Mucosa of gallbladder (tissue), 1 donor: ENCODE measurements around the gene SPEM3. TPM values are rescaled to one million over a fixed set of nuclear protein-coding genes. Genes with fewer than 3 reads are reported as not detected.
"Not testable (repeated sequence)": the region's sequence is repeated elsewhere in the genome, so short reads cannot be mapped to it uniquely, and the experiment has no call there.

ENCODE experiments used
- DNase-seq: peaks from one replicate; pipeline ENCODE4 v3.0.0-alpha.2; 2020; ENCODE audit warnings: low spot score
- total RNA-seq: library from RNA; stranded (reverse); gene quantifications from one replicate; pipeline ENCODE4 v1.2.1, GENCODE V29; 2021
- donor health status: DM: no; HTN: no; CAD: no.

The SPEM3 gene
- total RNA-seq, 1 donor from 2014 or later, result not detected

DNA sequence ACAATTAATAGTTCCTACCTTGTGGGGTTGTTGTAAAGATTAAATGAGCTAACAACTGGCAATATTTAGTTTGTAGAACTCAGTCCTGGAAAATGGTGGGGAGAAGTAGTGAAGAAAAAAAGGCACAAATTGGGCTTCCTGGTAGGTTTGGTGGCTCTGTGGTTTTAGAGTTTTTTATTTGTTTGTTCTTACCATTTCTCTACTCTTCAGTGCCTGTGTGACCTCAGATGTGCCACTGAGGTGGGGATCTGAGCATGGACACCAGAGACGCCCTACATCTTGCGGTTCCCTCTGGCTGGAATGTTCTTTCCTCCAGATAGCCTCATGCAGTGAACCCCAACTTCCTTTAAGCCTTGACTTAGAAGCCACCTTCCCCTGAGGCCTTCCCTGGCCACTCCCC is 43.1 kb downstream of the SPEM3 start:
- no peak for DNase-seq

DNA sequence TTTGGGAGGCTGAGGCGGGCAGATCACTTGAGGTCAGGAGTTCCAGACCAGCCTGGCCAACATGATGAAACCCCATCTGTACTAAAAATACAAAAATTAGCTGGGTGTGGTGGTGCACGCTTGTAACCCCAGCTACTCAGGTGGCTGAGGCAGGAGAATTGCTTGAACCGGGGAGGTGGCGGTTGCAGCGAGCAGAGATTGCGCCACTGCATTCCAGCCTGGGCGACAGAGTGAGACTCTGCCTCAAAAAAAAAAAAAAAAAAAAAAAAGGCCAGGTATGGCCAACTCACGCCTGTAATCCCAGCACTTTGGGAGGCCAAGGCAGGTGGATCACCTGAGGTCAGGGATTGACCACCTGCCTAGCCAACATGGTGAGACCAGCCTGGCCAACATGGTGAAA is 46.1 kb downstream of the SPEM3 start:
- not testable (repeated sequence) for DNase-seq

DNA sequence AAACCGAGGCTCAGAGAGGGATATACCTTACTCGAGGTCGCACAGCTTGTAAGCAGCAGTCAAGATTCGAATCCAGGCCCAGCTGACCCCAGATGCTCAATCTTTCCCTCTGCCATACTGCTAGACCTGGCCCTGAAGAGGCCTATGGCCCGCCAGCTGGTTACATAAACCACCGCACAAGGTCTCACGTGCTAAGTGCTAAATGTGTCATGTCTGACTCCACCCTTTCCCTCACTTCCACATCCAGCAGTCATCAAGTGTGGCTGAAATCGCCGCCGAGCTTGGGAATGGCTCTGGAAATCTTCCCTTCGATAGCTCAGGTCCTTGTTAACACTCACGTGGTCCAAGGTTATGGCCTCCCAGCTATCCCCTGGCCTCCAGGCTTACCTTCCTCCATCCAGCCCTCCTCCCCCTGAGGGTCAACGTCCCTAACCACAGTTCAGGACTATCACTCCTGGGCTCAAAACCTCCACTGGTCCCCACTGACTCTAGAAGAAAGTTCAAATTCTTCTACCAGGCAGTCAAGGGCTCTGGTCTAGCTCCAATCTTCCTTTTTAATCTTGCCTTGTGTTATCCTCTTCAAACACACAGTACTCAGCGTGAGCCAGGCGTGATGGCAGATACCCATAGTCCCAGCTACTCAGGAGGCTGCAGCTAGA is 47.2 kb downstream of the SPEM3 start:
- DNase-seq, result no peak

- DNase-seq, result no peak
These were observed 47.8 kb downstream of the SPEM3 start for GRCh38 chr17:7476494-7476893.

GRCh38 chr17:7476951-7477350 is 48.3 kb downstream of the SPEM3 start:
- DNase-seq, result no peak

- peak; percentile 48 for DNase-seq
These were observed 49.0 kb downstream of the SPEM3 start for GRCh38 chr17:7477392-7478275.

DNA sequence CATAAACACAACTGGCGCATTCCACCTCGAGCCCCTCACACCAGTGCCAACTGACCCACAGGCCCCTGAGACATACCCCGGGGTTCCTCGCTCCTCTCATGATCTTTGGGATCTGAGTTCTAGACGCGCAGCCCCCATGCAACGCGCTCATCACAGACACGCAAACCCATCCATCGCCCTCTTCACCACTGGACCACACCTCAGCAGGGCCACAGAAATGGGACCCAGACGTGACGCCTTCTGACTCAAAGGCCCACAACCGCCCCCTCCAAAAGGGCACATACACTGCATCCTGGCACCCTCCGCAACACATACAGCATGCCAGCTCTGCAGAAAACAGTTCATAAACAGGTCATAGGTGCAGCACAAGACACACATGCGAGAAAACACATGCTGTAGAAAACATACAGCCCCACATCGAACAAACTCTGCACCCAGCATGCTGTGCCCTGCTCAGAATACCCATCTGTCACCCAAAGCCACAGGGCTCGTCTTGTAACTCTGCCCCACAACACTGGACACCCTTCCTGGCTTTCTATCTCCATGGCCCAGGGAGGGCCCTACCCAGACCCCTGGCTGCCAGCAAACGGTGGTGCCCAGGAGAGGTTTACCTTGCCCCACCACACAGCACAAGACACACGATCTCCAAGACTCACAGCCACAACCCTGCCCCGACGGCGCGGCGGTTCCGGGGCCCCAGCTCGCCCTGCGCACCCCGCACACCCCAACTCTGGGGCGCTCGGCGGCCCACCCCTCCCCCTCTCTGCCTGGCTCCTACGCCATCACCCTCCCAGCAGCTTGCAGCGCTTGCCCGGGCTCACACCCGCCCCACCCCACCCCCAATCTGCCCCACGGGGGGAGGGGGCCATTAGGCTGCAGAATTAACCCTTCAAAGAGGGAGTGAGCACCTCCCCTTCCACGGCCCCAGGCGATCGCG is 49.9 kb downstream of the SPEM3 start:
- no peak for DNase-seq

- DNase-seq, result no peak
These were observed 50.8 kb downstream of the SPEM3 start, which contains the start of gene ZBTB4 for GRCh38 chr17:7479213-7480088. TSS of gene ZBTB4 (minus strand) at chr17:7479631. CDS start at chr17:7466801, 12,830 bp downstream.

- no peak for DNase-seq
These were observed 51.4 kb downstream of the SPEM3 start for GRCh38 chr17:7480089-7480384.

DNA sequence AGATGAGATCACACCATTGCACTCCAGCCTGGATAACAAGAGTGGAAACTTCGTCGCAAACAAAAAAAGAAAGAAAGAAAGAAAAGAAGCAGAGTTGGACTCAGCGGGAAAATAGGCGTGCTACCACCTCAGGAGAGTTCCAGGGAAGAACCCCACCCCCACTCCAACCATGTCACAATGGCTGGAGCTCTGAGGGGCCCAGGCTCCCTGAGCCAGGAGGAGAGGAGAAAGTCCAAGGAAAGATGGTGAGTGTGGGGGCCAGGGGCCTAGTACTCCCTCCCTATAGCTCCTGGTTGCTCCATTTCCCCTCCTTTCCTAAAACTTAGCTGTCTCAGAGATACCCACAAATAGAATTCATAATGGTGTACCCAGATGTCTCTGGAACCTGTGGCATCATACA is 52.6 kb downstream of the SPEM3 start, which contains the start of gene SLC35G6:
Gene SLC35G6 (plus strand): TSS at position 172 of the 400 bp plus-strand sequence. CDS start 71 bp downstream, at position 243.
- not testable (repeated sequence) for DNase-seq

- not testable (repeated sequence) for DNase-seq
These were observed 53.4 kb downstream of the SPEM3 start for GRCh38 chr17:7481842-7482741.

Other genes starting within 250 kb of the SPEM3 start
- gene ASGR1, start 249.5 kb upstream of the SPEM3 start, total RNA-seq, result 5.0 TPM
- gene DLG4, start 209.0 kb upstream of the SPEM3 start, total RNA-seq, result 36.5 TPM
- gene ACADVL, start 208.9 kb upstream of the SPEM3 start, total RNA-seq, result 914 TPM
- gene DVL2, start 194.3 kb upstream of the SPEM3 start, total RNA-seq, result 60.9 TPM
- 32.3 TPM for gene PHF23, start 189.4 kb upstream of the SPEM3 start, total RNA-seq
- 587 TPM for gene GABARAP, start 186.4 kb upstream of the SPEM3 start, total RNA-seq
- 107 TPM for gene CTDNEP1, start 177.1 kb upstream of the SPEM3 start, total RNA-seq
- 47.9 TPM for gene ELP5, start 176.6 kb upstream of the SPEM3 start, total RNA-seq
- gene CLDN7, start 166.4 kb upstream of the SPEM3 start, total RNA-seq, result 248 TPM
- 7.6 TPM for gene SLC2A4, start 147.1 kb upstream of the SPEM3 start, total RNA-seq
- 1.4 TPM for gene YBX2, start 134.2 kb upstream of the SPEM3 start, total RNA-seq
- gene EIF5A, start 121.2 kb upstream of the SPEM3 start, total RNA-seq, result 233 TPM
- gene GPS2, start 113.5 kb upstream of the SPEM3 start, total RNA-seq, result 71.8 TPM
- 50.3 TPM for gene NEURL4, start 99.5 kb upstream of the SPEM3 start, total RNA-seq
- gene ACAP1, start 92.3 kb upstream of the SPEM3 start, total RNA-seq, result 24.2 TPM
- 15.3 TPM for gene KCTD11, start 76.7 kb upstream of the SPEM3 start, total RNA-seq
- not detected for gene TMEM95, start 73.7 kb upstream of the SPEM3 start, total RNA-seq
- gene TNK1, start 47.8 kb upstream of the SPEM3 start, total RNA-seq, result 11.7 TPM
- 39.7 TPM for gene PLSCR3, start 34.3 kb upstream of the SPEM3 start, total RNA-seq
- 67.5 TPM for gene TMEM256, start 24.8 kb upstream of the SPEM3 start, total RNA-seq
- gene NLGN2, start 21.0 kb upstream of the SPEM3 start, total RNA-seq, result 35.2 TPM
- not detected for gene SPEM1, start 8.5 kb upstream of the SPEM3 start, total RNA-seq
- gene SPEM2, start 3.2 kb upstream of the SPEM3 start, total RNA-seq, result not detected
- gene TMEM102, start 6.6 kb downstream of the SPEM3 start, total RNA-seq, result 14.3 TPM
- 2.7 TPM for gene FGF11, start 10.7 kb downstream of the SPEM3 start, total RNA-seq
- gene CHRNB1, start 16.2 kb downstream of the SPEM3 start, total RNA-seq, result 10.0 TPM
- 82.8 TPM for gene ZBTB4, start 50.8 kb downstream of the SPEM3 start, total RNA-seq
- gene SLC35G6, start 52.6 kb downstream of the SPEM3 start, total RNA-seq, result not detected
- gene POLR2A, start 55.5 kb downstream of the SPEM3 start, total RNA-seq, result 133 TPM
- gene TNFSF12, start 120.2 kb downstream of the SPEM3 start, total RNA-seq, result 81.5 TPM
- 120 TPM for gene TNFSF13, start 129.9 kb downstream of the SPEM3 start, total RNA-seq
- 46.6 TPM for gene SENP3, start 133.1 kb downstream of the SPEM3 start, total RNA-seq
- 75.3 TPM for gene CD68, start 150.8 kb downstream of the SPEM3 start, total RNA-seq
- 76.4 TPM for gene MPDU1, start 155.0 kb downstream of the SPEM3 start, total RNA-seq
- 3.1 TPM for gene SOX15, start 161.2 kb downstream of the SPEM3 start, total RNA-seq
- gene FXR2, start 186.0 kb downstream of the SPEM3 start, total RNA-seq, result 39.3 TPM
- gene SAT2, start 199.0 kb downstream of the SPEM3 start, total RNA-seq, result 120 TPM
- gene SHBG, start 201.3 kb downstream of the SPEM3 start, total RNA-seq, result 0.89 TPM
- 7.7 TPM for gene ATP1B2, start 222.1 kb downstream of the SPEM3 start, total RNA-seq